NOMO-1 (cell line): ENCODE data around the gene FZR1.
"Not testable (repeated sequence)": the region's sequence is repeated elsewhere in the genome, so short reads cannot be mapped to it uniquely, and the experiment has no call there.

Source experiments
- DNase-seq, 2 experiments: peaks; one replicate each; lab custom pipeline; 2025; ENCODE audit not compliant: unreplicated experiment in 2 of 2; lab: John Stamatoyannopoulos, UW

The FZR1 gene

GRCh38 chr19:3494051-3494450 is 12.1 kb upstream of the FZR1 start:
- DNase-seq: no peak

GRCh38 chr19:3494559-3494958 is 11.6 kb upstream of the FZR1 start:
- no peak for DNase-seq

DNA sequence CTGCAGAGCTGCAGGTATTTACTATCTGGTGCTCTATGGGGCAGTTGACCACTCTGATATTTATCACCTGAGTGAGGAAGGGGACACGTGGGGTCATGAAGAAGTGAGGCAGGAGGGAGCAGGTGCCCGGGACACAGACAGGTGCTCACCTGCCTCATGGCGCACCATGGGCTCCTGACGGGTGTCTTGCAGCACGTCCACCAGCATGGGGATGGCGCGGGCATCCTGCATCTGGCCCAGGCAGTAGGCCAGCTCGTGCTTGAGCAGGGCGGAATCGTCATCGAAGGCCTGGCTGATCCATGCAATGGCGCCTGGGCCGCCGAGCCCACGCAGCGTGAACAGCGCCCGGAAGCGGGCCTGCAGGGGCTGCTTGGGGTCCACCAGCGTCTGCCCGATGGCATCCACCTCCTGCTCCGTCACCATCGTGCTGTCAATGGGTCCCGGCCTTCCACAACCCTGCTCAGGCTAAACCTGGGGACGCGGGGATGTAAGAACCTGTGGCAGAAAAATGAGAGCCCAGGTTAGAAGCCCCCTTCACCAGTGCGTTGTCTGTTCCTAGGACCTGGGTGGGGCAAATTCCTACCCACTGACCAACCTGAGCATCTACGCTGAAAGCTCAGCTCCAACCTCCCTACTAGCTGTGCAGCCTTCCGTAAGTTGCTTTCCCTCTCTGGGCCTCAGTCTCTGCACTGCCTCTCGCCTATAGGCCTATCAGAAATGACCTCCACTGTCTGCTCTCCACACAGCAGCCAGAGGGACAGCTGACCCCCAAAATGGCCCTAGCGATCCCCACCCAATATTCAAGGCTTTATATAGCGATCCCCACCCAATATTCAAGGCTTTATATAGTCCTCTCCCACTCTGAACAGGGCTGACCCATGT is 9.5 kb upstream of the FZR1 start:
- no peak for DNase-seq

GRCh38 chr19:3497757-3498520 is 8.2 kb upstream of the FZR1 start:
- DNase-seq: no peak

DNA sequence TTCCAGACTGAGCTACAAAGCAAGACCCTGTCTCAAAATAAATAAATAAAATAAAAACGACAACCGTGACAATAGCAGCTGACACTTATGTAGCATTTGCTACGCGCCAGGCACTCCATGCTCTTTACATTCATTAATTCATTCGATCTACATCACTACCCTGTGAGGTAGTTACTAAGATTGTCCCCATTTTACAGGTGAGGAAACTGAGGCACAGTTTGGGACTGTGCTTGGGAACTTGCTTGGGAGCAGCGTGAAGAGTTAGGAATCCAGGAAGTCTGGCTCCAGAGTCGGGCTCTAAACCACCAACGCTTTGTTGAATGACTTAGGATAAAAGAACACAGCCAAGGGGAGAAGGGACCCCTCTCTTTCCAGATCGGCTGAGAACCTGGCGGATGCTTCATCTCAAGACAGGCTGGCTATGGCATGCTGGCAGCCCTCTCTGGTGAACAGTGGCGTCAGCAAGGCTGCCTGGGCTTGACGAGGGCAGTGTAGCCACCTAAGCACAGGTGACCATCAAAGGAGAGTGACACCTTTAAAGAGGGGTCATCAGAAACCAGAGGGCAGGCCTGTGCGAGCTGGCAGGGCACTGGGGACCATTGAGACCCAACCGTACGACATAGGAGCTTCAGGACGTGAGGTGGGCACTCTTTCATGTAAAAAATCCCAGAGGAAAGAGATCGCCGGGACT is 6.2 kb upstream of the FZR1 start:
- DNase-seq: no peak

GRCh38 chr19:3500429-3501101 is 5.5 kb upstream of the FZR1 start, which contains the start of gene DOHH:
Gene DOHH (minus strand): TSS chr19:3500674. CDS start chr19:3496814, 3,860 bp downstream.
- DNase-seq: peak; percentile 96 to 97

DNA sequence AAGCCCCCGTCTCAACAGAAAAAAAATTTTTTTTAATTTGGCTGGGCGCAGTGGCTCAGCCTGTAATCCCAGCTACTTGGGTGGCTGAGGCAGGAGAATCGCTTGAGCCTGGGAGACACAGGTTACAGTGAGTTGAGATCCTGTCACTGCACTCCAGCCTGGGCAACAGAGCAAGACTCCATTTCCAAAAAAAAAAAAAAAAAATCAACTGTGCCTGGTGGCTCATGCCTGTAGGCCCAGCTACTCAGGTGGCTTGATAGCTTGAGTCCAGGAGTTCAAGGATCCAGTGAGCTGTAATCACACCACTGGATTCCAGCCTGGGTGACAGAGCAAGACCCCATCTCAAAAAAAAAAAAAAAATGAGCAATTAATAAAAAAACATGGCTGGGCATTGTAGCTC is 4.3 kb upstream of the FZR1 start:
- no peak for DNase-seq

GRCh38 chr19:3503036-3503572 is 3.0 kb upstream of the FZR1 start:
- DNase-seq: no peak

DNA sequence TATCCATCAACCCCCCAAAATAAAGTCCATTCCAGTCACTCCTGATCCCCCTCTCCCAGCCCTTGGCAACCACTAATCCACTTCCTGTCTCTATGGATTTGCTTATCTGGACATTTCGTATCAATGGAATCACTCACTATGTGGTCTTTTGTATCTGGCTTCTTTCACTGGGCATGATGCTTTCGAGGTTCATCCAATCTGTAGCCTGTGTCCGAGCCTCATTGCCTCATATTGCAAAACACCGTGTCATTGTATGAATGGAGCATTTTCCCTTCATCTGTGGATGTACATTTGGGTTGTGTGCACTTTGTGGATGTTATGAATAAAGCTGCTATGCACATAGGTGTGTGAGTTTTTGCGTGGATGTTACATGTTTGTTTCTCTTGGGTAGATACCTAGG is 1.4 kb upstream of the FZR1 start:
- DNase-seq: peak in 1 of 2 experiments; percentile 3

DNA sequence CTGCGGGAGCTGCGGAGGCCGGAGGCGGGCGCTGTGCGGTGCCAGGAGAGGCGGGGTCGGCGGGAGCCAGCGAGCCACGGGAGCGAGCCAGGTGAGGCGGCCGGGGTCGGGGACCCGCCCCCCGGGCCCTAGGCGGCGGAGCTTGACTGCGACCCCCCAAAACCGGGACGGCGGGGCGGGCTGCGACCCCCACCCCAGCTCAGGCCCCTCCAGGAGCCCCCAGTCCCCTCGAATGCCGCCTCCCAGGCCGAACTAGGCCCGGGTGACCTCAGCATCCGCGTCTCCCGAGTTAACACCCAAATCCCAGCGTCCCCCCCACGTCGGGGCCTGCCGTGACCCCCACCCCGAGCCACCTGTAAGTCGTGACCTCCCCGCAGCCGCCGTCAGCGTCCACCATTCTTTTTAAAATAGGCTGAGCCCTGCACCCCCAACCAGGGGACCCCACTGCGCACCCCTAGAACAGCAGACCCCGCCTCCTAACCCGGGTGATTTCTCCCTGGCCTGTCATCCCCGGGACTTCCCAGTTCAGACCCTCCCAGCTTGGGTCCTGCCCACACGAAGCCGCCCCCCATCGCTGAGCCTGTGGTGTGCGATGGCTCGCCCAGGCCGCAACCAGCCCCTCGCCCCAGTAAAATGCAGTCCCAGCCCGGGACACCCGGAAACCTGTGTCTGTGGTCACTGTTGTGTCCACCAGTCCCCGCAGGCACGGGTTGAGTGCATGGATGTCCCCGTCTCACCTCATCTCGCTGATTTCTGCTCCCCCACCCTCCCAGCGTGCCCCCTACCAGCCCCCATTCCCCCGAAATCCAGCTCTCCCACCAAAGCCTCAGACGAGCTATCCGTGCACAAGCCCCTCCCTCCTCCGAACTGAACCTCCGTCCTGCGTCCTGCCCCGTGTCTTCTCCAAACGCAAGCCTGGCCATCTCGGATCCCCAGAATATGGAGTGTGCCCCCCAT is 551 bp downstream of the FZR1 start:
- peak in 1 of 2 experiments; percentile 5 for DNase-seq

- no peak for DNase-seq
Observed at GRCh38 chr19:3507371-3508120, 1.4 kb downstream of the FZR1 start.

DNA sequence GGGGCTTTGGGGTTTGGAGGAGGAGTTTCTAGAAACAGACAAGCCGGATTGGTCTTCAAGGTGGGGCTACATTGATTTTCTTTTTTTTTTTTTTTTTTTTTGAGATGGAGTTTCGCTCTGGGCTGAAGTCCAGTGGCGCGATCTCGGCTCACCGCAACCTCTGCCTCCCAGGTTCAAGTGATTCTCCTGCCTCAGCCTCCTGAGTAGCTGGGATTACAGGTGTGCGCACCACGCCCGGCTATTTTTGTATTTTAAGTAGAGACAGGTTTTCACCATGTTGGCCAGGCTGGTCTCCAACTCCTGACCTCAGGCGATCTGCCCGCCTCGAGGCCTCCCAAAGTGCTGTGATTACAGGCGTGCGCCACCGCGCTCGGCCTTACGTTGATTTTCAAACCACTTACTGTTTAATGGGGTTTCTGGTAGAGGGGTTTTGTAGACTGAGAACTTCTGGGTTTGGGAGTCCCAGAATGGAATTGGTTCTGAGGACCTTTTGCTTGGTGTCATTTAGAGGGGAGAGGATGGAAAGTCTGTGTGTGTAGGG is 2.1 kb downstream of the FZR1 start:
- DNase-seq: not testable (repeated sequence)

GRCh38 chr19:3508771-3509535 is 2.8 kb downstream of the FZR1 start:
- DNase-seq: no peak

DNA sequence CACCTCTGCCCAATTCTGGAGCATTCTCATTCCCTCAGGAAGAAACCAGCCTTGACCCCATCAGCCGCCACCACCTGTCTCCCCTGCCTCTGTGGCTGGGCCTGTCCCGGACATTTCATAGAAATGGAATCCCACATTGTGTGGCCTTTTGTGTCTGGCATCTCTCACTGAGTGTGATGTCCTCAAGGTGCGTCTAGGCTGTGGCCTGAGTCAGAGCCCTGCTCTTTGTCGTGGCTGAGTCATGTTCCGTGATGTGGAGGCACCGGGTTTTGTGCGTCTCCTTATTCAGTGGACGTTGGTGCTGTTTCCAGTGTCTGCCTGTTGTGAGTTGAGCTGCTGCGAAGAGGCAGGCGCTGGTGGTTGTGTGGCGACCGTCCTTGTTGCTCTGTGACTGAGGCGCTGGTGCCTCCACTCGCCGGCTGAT is 3.5 kb downstream of the FZR1 start:
- no peak for DNase-seq

DNA sequence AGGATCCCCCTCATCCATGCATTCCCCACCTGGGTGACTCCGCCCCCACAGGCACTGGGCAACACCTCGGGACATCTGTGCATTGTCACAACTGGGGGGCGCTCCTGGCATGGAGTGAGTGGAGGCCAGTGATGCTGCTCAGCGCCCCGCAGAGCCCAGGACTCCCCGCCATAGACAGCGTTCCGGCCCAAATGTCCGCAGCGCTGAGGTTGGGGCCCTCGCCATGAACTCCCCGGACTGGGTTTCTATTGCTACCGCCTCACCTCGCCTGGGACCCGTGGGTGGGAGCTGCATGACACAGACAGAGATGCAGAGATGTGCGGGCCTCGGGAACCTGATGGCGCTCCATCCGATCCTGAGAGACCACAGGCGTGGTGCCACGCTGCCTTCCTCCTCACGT is 4.6 kb downstream of the FZR1 start:
- DNase-seq: no peak

GRCh38 chr19:3511506-3512251 is 5.6 kb downstream of the FZR1 start:
- DNase-seq: no peak
